Astrocyte (in vitro differentiated cells and primary cell): ENCODE results near the gene DUSP11. TPM values are rescaled to one million over a fixed set of nuclear protein-coding genes. Genes with fewer than 3 reads are reported as not detected.

Experiments used
- DNase-seq: peaks from one replicate; pipeline ENCODE4 v3.0.0-alpha.2; 2010; ENCODE audit warnings: low read depth
- FAIRE-seq: peaks from 2 replicates; lab custom pipeline; 2011; peaks lifted over from hg19 to GRCh38; lab: Jason Lieb, UNC
- H2AFZ ChIP-seq: 2 replicates; pipeline ENCODE4 v1.6.0; 2012; ENCODE audit warnings: low read depth, low read length, inconsistent platforms
- H3K27ac ChIP-seq: 2 replicates; pipeline ENCODE4 v1.5.1; 2011; ENCODE audit warnings: low read depth, low read length, inconsistent platforms
- H3K27me3 ChIP-seq: 2 replicates; pipeline ENCODE4 v1.6.0; 2011; ENCODE audit warnings: low read length, inconsistent platforms; ENCODE audit not compliant: insufficient read depth
- H3K36me3 ChIP-seq: 2 replicates; pipeline ENCODE4 v1.5.1; 2011; ENCODE audit warnings: low read length, inconsistent platforms; ENCODE audit not compliant: insufficient read depth
- H3K4me1 ChIP-seq: 2 replicates; pipeline ENCODE4 v1.5.1; 2011; ENCODE audit warnings: low read length, inconsistent platforms; ENCODE audit not compliant: insufficient read depth
- H3K4me2 ChIP-seq: 2 replicates; pipeline ENCODE4 v1.6.0; 2012; ENCODE audit warnings: low read length, inconsistent platforms
- H3K4me3 ChIP-seq: 2 replicates; pipeline ENCODE4 v1.5.1; 2011; ENCODE audit warnings: low read depth, mild to moderate bottlenecking, low read length, inconsistent platforms; ENCODE audit not compliant: insufficient read depth
- H3K79me2 ChIP-seq: 2 replicates; pipeline ENCODE4 v1.6.0; 2012; ENCODE audit warnings: mild to moderate bottlenecking, low read length, inconsistent platforms; ENCODE audit not compliant: insufficient read depth
- H3K9ac ChIP-seq: 2 replicates; pipeline ENCODE4 v1.6.0; 2012; ENCODE audit warnings: mild to moderate bottlenecking, low read length, inconsistent platforms
- H3K9me3 ChIP-seq: 2 replicates; pipeline ENCODE4 v1.5.1; 2012; ENCODE audit warnings: low read depth, mild to moderate bottlenecking, low read length, inconsistent platforms; ENCODE audit not compliant: insufficient read depth
- H4K20me1 ChIP-seq: 2 replicates; pipeline ENCODE4 v1.6.0; 2012; ENCODE audit warnings: low read length, inconsistent platforms; ENCODE audit not compliant: insufficient read depth
- H3K27ac Mint-ChIP-seq: one replicate; pipeline ENCODE4 v1.8.0; 2021; ENCODE audit warnings: mild to moderate bottlenecking, mixed read lengths; ENCODE audit not compliant: unreplicated experiment
- H3K27me3 Mint-ChIP-seq: one replicate; pipeline ENCODE4 v1.8.0; 2021; ENCODE audit warnings: low read depth, mixed read lengths; ENCODE audit not compliant: unreplicated experiment
- H3K36me3 Mint-ChIP-seq: one replicate; pipeline ENCODE4 v1.8.0; 2021; ENCODE audit warnings: low read depth, mixed read lengths; ENCODE audit not compliant: unreplicated experiment
- H3K4me1 Mint-ChIP-seq: one replicate; pipeline ENCODE4 v1.8.0; 2021; ENCODE audit warnings: low read depth, mixed read lengths; ENCODE audit not compliant: unreplicated experiment
- H3K4me3 Mint-ChIP-seq: one replicate; pipeline ENCODE4 v1.8.0; 2021; ENCODE audit warnings: mild to moderate bottlenecking, moderate library complexity, mixed read lengths; ENCODE audit not compliant: unreplicated experiment
- H3K9me3 Mint-ChIP-seq: one replicate; pipeline ENCODE4 v1.8.0; 2021; ENCODE audit warnings: mild to moderate bottlenecking, mixed read lengths; ENCODE audit not compliant: unreplicated experiment
- CTCF ChIP-seq: IDR thresholded peaks from 2 replicates; pipeline ENCODE4 v1.5.1; 2011; ENCODE audit warnings: low read depth, mild to moderate bottlenecking, inconsistent platforms, low read length, moderate library complexity; ENCODE audit not compliant: insufficient read depth
- EZH2 ChIP-seq: IDR thresholded peaks from 2 replicates; pipeline ENCODE4 v1.6.1; 2012; ENCODE audit warnings: mild to moderate bottlenecking, low read length, inconsistent platforms; ENCODE audit not compliant: insufficient read depth
- total RNA-seq: library from RNA; stranded (reverse); gene quantifications from 2 replicates; pipeline ENCODE4 v1.2.1, GENCODE V29; 2021

Gene DUSP11
- total RNA-seq, 1 donor from 2014 or later, result 39.6 TPM

- Mint-ChIP-seq H3K36me3 (peaks cover 9% of the 10 kb centered on the region), H3K27me3 (no peaks in the 10 kb centered on the region), H3K9me3 (no peaks in the 10 kb centered on the region), H3K27ac (no peak overlapping the region), H3K4me1 (peaks cover 2% of the 10 kb centered on the region), H3K4me3 (no peak overlapping the region)
- Histone ChIP-seq H3K9me3 (no peaks in the 10 kb centered on the region), H3K4me3 (no peak overlapping the region), H3K27me3 (no peaks in the 10 kb centered on the region), H3K79me2 (no peaks in the 10 kb centered on the region), H3K9ac (no peak overlapping the region), H4K20me1 (peaks cover 16% of the 10 kb centered on the region), H3K4me1 (no peaks in the 10 kb centered on the region), H2AFZ (no peak overlapping the region), H3K36me3 (peaks cover 24% of the 10 kb centered on the region), H3K27ac (no peak overlapping the region), H3K4me2 (no peak overlapping the region)
- no peak for DNase-seq
- no peak for FAIRE-seq
- no peak for TF ChIP-seq EZH2
- no peak for TF ChIP-seq CTCF
These were observed 30.6 kb downstream of the DUSP11 start for GRCh38 chr2:73749314-73749713.

GRCh38 chr2:73746877-73747208 lies 33.1 kb downstream of the DUSP11 start:
- Mint-ChIP-seq H3K27me3 (no peaks in the 10 kb centered on the region), H3K36me3 (peaks cover 17% of the 10 kb centered on the region), H3K9me3 (no peaks in the 10 kb centered on the region), H3K4me3 (no peak overlapping the region), H3K27ac (no peak overlapping the region), H3K4me1 (no peaks in the 10 kb centered on the region)
- Histone ChIP-seq H3K36me3 (peaks cover 9% of the 10 kb centered on the region), H2AFZ (no peak overlapping the region), H3K79me2 (no peaks in the 10 kb centered on the region), H4K20me1 (peaks cover 2% of the 10 kb centered on the region), H3K27ac (no peak overlapping the region), H3K9ac (no peak overlapping the region), H3K27me3 (no peaks in the 10 kb centered on the region), H3K9me3 (no peaks in the 10 kb centered on the region), H3K4me3 (no peak overlapping the region), H3K4me1 (no peaks in the 10 kb centered on the region), H3K4me2 (no peak overlapping the region)
- no peak for TF ChIP-seq EZH2
- TF ChIP-seq CTCF, result no peak
- FAIRE-seq, result no peak
- no peak for DNase-seq

- no peak for FAIRE-seq
- Histone ChIP-seq H4K20me1 (no peaks in the 10 kb centered on the region), H2AFZ (no peak overlapping the region), H3K4me2 (no peak overlapping the region), H3K4me3 (no peak overlapping the region), H3K27ac (no peak overlapping the region), H3K36me3 (peaks cover 9% of the 10 kb centered on the region), H3K4me1 (no peaks in the 10 kb centered on the region), H3K9ac (no peak overlapping the region), H3K79me2 (no peaks in the 10 kb centered on the region), H3K27me3 (no peaks in the 10 kb centered on the region), H3K9me3 (no peaks in the 10 kb centered on the region)
- Mint-ChIP-seq H3K9me3 (no peaks in the 10 kb centered on the region), H3K27me3 (no peaks in the 10 kb centered on the region), H3K4me3 (no peak overlapping the region), H3K4me1 (no peaks in the 10 kb centered on the region), H3K36me3 (peaks cover 22% of the 10 kb centered on the region), H3K27ac (no peak overlapping the region)
- DNase-seq, result no peak
- TF ChIP-seq EZH2, result no peak
- TF ChIP-seq CTCF, result no peak
These were observed 33.7 kb downstream of the DUSP11 start for GRCh38 chr2:73746015-73746876.
